Testis (tissue), 3 donors: ENCODE measurements around the gene SLC46A1. TPM values are rescaled to one million over a fixed set of nuclear protein-coding genes. Genes with fewer than 3 reads are reported as not detected.

Source experiments
- DNase-seq: peaks from one replicate; pipeline ENCODE4 v3.0.0-alpha.2; 2019
- H3K27ac ChIP-seq, 2 donors: fragments of 200-600 bp; sonication (generic); one replicate each; pipeline ENCODE4 v1.5.1; 2019
- H3K27me3 ChIP-seq: fragments of 200-600 bp; sonication (generic); one replicate; pipeline ENCODE4 v1.5.1; 2019
- H3K36me3 ChIP-seq: fragments of 200-600 bp; sonication (generic); one replicate; pipeline ENCODE4 v1.5.1; 2017; ENCODE audit warnings: low read depth; ENCODE audit errors: missing control alignments
- H3K4me1 ChIP-seq: fragments of 200-600 bp; sonication (generic); one replicate; pipeline ENCODE4 v1.5.1; 2019
- H3K4me3 ChIP-seq, 2 donors: fragments of 200-600 bp; sonication (generic); one replicate each; pipeline ENCODE4 v1.5.1; 2017 to 2019
- H3K9me3 ChIP-seq: fragments of 200-600 bp; sonication (generic); one replicate; pipeline ENCODE4 v1.5.1; 2017
- POLR2A ChIP-seq: fragments of 450-650 bp; IDR thresholded peaks from one replicate; pipeline ENCODE4 v1.6.1; 2017; ENCODE audit warnings: antibody characterized with exemption, mild to moderate bottlenecking, moderate library complexity
- WGBS, 2 donors: methylation state at CpG; one replicate each; pipeline ENCODE4 v1.1.5; 2018; 5-methylcytosine and 5-hydroxymethylcytosine counted together
- intact Hi-C: fragments of 100-400 bp; cut with DNase I; formaldehyde crosslinking; loops from one replicate; pipeline ENCODE4 v1.15.1; 2023; ENCODE audit warnings: low total_unique reads
- polyA plus RNA-seq: library from polyadenylated mRNA; stranded (reverse); fragments of 350-450 nt; fragmentation: Illumina TruSeq; extraction: RNeasy Lipid Tissue Mini Kit (QIAGEN cat#74804); gene quantifications from one replicate; pipeline ENCODE4 v1.2.3, GENCODE V29; 2014; ENCODE audit warnings: low read depth, low replicate concordance; ENCODE audit not compliant: insufficient read depth
- total RNA-seq, 2 donors: library from RNA; depleted of rRNA; stranded (reverse); fragments of >200 nt; gene quantifications; one replicate each; pipeline ENCODE4 v1.2.3, GENCODE V29; 2016
- TF ChIP-seq, protein P1 (sequence below), 3 experiments: fragments of 450-650 bp in 2 of 3; fragments of 200-600 bp in 1 of 3; sonication (generic) in 1 of 3; IDR thresholded peaks; one replicate each; pipeline ENCODE4 v1.5.1; 2016 to 2019; ENCODE audit warnings: antibody characterized with exemption in 3 of 3, mild to moderate bottlenecking in 2 of 3, moderate library complexity in 1 of 3

Gene SLC46A1
- total and polyA plus RNA-seq, 3 donors from 2014 or later: 7.5 to 13.7 (median 13.5) TPM

DNA sequence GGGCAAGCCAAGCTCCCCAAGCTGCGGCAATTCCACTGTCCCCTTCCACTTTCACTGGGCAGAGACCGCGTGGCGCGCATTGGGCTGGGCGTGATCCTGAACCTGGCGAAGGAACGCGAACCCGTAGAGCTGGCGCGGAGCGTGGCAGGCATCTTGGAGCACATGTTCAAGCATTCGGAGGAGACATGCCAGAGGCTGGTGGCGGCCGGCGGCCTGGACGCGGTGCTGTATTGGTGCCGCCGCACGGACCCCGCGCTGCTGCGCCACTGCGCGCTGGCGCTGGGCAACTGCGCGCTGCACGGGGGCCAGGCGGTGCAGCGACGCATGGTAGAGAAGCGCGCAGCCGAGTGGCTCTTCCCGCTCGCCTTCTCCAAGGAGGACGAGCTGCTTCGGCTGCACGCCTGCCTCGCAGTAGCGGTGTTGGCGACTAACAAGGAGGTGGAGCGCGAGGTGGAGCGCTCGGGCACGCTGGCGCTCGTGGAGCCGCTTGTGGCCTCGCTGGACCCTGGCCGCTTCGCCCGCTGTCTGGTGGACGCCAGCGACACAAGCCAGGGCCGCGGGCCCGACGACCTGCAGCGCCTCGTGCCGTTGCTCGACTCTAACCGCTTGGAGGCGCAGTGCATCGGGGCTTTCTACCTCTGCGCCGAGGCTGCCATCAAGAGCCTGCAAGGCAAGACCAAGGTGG, 24.7 kb downstream of the SLC46A1 start:
- Histone ChIP-seq H3K4me3 (peak overlapping the region; percentile 24 to 29), H3K9me3 (no peaks in the 10 kb centered on the region), H3K36me3 (no peaks in the 10 kb centered on the region), H3K4me1 (no peaks in the 10 kb centered on the region), H3K27me3 (no peaks in the 10 kb centered on the region), H3K27ac (no peak overlapping the region)
- WGBS, 2 donors: 40 to 53% methylated on average over 36 to 69 of the region's 72 CpGs
- TF ChIP-seq POLR2A: no peak
- TF ChIP-seq, protein P1, sequence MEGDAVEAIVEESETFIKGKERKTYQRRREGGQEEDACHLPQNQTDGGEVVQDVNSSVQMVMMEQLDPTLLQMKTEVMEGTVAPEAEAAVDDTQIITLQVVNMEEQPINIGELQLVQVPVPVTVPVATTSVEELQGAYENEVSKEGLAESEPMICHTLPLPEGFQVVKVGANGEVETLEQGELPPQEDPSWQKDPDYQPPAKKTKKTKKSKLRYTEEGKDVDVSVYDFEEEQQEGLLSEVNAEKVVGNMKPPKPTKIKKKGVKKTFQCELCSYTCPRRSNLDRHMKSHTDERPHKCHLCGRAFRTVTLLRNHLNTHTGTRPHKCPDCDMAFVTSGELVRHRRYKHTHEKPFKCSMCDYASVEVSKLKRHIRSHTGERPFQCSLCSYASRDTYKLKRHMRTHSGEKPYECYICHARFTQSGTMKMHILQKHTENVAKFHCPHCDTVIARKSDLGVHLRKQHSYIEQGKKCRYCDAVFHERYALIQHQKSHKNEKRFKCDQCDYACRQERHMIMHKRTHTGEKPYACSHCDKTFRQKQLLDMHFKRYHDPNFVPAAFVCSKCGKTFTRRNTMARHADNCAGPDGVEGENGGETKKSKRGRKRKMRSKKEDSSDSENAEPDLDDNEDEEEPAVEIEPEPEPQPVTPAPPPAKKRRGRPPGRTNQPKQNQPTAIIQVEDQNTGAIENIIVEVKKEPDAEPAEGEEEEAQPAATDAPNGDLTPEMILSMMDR (IDR thresholded peaks at IDR 0.05): peak in 1 of 3 experiments; percentile 3
- DNase-seq: no peak
- intact Hi-C loops: no loop called here

DNA sequence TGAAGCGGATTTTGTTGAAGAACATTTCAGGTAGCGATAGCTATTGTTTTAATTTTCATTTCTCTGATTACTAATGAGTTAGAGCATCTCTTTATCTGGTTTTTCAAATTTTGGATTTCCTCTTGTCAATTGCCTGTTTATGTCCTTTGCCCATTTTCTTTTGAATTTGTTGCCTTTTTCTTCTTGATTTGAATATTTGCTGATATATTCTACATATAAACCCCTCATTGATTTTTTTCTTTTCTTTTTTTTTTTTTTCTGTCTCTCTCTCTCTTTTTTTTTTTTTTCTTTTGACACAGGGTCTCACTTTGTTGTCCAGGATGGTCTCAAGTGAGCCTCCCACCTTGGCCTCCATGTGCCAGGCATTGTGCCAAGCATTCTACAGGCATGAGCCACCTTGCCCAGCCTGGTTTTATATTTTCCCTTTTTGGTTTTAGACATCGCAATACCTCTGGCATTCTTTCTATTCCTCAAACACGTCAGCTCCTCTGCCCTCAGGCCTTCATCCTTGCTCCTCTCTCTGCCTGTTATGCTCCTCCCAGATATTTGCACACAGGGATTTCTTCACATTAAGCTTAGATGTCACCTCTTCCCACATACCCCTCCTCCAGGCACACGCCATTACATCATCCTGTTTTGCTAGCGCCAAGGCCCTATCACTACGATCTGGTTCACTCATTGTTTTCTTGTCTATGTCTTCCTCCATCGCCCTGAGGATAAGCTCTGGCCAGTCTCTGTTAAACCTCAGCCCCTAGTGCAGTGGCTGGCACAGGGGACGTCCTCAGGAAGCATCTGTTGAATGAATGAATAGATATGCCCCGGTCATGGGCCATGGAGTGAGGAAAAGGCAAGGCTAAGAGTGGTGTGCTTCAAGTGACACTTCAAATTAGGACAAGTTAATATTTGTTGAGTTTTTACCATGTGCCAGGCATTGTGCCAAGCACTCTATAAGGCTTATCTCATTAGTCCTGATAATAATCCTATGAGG, 25.9 kb downstream of the SLC46A1 start:
- H3K9me3 ChIP-seq: no peaks in the 10 kb centered on the region
- TF ChIP-seq, protein P1 (IDR thresholded peaks at IDR 0.05): no peak
- no peak for TF ChIP-seq POLR2A
- intact Hi-C loops: no loop called here
- DNase-seq: no peak
- H3K27me3 ChIP-seq: no peaks in the 10 kb centered on the region
- no peak overlapping the region for H3K4me3 ChIP-seq
- 83 to 89% methylated on average over 10 of the region's 10 CpGs for WGBS, 2 donors
- no peak overlapping the region for H3K27ac ChIP-seq
- H3K36me3 ChIP-seq: no peaks in the 10 kb centered on the region
- H3K4me1 ChIP-seq: no peaks in the 10 kb centered on the region

DNA sequence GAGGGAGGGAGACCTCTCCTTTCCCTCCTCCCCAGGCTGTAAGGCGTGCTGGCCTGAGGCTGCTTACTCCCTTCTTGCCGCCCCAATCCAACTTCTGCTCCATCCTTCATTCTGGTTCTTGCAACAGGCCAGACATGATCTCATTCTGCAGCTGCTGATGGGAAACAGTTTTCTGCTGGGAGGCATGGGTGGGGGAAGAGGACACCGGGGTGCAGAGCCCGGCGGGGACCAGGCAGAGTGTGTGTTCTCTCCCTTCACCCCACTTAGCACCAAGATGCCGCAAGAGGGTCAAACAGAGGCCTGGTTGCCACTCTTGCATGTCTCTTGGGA, 33.1 kb downstream of the SLC46A1 start:
- WGBS, 2 donors: 64 to 68% methylated on average over 6 of the region's 6 CpGs
- no peak overlapping the region for H3K27ac ChIP-seq

DNA sequence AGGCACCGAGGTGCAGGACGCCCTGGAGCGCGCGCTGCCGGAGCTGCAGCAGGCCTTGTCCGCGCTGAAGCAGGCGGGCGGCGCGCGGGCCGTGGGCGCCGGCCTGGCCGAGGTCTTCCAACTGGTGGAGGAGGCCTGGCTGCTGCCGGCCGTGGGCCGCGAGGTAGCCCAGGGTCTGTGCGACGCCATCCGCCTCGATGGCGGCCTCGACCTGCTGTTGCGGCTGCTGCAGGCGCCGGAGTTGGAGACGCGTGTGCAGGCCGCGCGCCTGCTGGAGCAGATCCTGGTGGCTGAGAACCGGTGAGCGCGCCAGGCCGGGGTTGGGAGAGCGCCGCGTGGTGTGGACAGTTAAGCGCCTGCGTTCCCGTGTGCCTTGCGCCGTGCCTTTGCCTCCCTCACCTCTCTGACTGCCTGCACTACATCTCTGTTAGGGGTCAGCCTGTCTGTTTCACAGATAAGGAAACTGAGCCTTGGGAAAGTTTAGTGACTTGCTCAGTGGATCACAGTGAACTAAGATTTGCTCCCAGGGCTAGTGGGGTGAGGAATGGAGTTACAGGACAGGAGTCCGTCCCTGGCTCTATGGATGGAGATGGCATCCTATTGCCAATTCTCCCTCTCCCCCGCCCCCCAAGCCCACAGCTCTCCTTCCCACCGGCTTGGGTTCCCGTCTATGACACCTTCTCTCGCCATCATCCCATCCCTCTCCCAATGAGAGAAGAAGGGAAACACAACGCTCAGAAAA, 33.6 kb downstream of the SLC46A1 start:
- Histone ChIP-seq H3K27ac (peak overlapping the region in 1 of 2 donors; percentile 30), H3K9me3 (no peaks in the 10 kb centered on the region), H3K36me3 (no peaks in the 10 kb centered on the region), H3K4me3 (peak overlapping the region; percentile 45 to 51), H3K27me3 (no peaks in the 10 kb centered on the region), H3K4me1 (peaks cover 28% of the 10 kb centered on the region)
- DNase-seq: no peak
- WGBS, 2 donors: 7 to 23% methylated on average over 13 to 53 of the region's 53 CpGs
- intact Hi-C loops: no loop called here
- TF ChIP-seq POLR2A: no peak
- TF ChIP-seq, protein P1 (IDR thresholded peaks at IDR 0.05): no peak

More for the DNA sequence above, 33.1 kb downstream of the SLC46A1 start:
- intact Hi-C loops: no loop called here
- H3K27me3 ChIP-seq: no peaks in the 10 kb centered on the region
- TF ChIP-seq, protein P1 (IDR thresholded peaks at IDR 0.05): no peak
- TF ChIP-seq POLR2A: no peak
- H3K36me3 ChIP-seq: no peaks in the 10 kb centered on the region
- no peak for DNase-seq
- H3K4me1 ChIP-seq: peaks cover 28% of the 10 kb centered on the region
- no peak overlapping the region for H3K4me3 ChIP-seq
- H3K9me3 ChIP-seq: no peaks in the 10 kb centered on the region
